Rectal smooth muscle tissue (tissue), 1 donor: ENCODE measurements around the gene BCAR3.
"Not testable (repeated sequence)": the region's sequence is repeated elsewhere in the genome, so short reads cannot be mapped to it uniquely, and the experiment has no call there.

ENCODE experiments used
- H3K27ac ChIP-seq: one replicate; pipeline ENCODE4 v1.7.0; 2013; ENCODE audit warnings: low read depth, low read length, inconsistent platforms
- H3K27me3 ChIP-seq: one replicate; pipeline ENCODE4 v1.7.0; 2013; ENCODE audit warnings: low read length; ENCODE audit not compliant: control insufficient read depth, insufficient read depth
- H3K36me3 ChIP-seq: one replicate; pipeline ENCODE4 v1.7.0; 2013; ENCODE audit warnings: low read length; ENCODE audit not compliant: control insufficient read depth, insufficient read depth
- H3K4me1 ChIP-seq: one replicate; pipeline ENCODE4 v1.7.0; 2013; ENCODE audit warnings: low read length; ENCODE audit not compliant: control insufficient read depth, insufficient read depth
- H3K4me3 ChIP-seq: one replicate; pipeline ENCODE4 v1.7.0; 2013; ENCODE audit warnings: low read length
- H3K9ac ChIP-seq: one replicate; pipeline ENCODE4 v1.7.0; 2013; ENCODE audit warnings: low read length

BCAR3 gene

DNA sequence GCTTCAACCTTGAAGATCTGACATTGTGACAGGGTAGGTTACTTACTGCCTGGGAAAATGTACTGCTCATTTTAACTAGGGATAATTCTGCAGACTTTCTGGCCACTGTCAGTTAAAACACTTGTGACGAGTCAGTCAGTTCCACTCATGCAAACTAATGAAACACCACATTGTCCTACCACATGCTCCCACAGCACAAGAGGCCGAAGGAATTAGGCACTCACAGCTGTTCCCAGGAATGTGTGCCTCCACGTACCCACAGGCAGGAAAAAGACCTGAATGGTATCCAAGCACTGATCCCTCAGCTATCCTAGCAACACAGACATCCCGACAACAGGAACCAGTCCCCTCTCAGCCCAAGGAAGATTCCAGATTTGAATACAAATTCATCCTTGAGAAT, 12.3 kb downstream of the BCAR3 start:
- Histone ChIP-seq H3K27me3 (no peaks in the 10 kb centered on the region), H3K4me1 (peaks cover 42% of the 10 kb centered on the region)

DNA sequence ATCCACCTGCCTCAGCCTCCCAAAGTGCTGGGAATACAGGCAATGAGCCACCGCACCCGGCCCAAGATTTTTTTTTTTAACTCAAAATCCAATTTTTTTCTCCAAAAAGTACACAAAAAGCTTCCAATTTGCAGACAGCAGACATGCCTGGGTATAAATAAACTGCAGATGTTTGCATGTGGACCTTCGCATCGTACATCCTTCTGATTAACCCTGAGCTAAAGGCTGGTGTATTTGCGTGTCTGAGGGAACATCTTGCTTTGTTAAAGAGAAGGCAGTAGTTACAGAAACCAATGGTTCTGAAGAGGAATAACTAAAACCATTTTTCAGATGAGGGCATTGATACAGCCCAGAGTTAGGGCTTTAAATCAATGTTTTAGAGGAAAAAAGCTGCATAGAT, 12.7 kb downstream of the BCAR3 start:
- Histone ChIP-seq H3K4me1 (peaks cover 43% of the 10 kb centered on the region), H3K4me3 (no peak overlapping the region), H3K27ac (no peak overlapping the region), H3K9ac (no peak overlapping the region), H3K27me3 (no peaks in the 10 kb centered on the region), H3K36me3 (no peaks in the 10 kb centered on the region)

More for the DNA sequence above, 12.3 kb downstream of the BCAR3 start:
- no peaks in the 10 kb centered on the region for H3K36me3 ChIP-seq
- H3K9ac ChIP-seq: no peak overlapping the region
- H3K4me3 ChIP-seq: no peak overlapping the region
- H3K27ac ChIP-seq: no peak overlapping the region

DNA sequence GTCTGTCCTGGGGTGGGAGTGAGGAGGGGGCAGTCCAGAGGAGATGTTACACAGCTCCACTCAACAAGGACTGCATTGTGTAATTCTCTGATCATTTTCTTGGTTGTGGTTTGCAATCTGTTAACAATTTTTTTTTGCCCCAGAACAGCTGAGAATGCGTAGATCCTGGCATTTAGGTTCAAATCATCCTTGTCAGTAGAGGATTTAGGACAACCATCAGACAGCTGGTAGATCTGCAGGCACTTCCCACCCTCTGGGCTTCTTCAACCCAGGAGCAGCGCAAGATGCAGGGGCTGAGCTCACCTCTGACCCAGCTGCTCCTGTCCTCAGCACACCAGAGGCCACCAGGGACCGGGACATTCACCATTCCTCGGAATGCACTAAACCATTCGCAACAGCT, 13.5 kb downstream of the BCAR3 start:
- H3K36me3 ChIP-seq: no peaks in the 10 kb centered on the region
- no peak overlapping the region for H3K9ac ChIP-seq
- H3K4me3 ChIP-seq: no peak overlapping the region
- no peak overlapping the region for H3K27ac ChIP-seq
- H3K27me3 ChIP-seq: no peaks in the 10 kb centered on the region
- peaks cover 41% of the 10 kb centered on the region for H3K4me1 ChIP-seq

DNA sequence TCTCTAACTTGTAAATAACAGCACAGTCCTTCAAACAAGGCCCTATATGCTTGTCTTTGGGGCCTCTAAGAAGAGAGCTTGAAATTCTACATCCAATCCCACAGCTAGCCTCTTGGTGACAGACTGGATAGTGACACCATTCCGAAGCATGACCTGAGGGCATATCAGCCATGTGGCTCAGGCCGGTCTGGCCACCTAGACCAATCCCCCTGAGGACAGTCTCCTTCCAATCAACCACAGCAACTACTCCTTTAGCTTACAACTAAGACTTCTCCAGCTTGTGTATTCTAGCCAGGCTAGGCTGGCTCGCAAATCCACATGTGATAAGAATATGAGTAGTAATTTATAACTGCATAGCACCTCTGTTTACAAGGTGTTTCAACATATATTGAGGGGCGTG, 14.0 kb downstream of the BCAR3 start:
- H3K27ac ChIP-seq: peak overlapping the region; percentile 66
- H3K27me3 ChIP-seq: no peaks in the 10 kb centered on the region
- no peak overlapping the region for H3K9ac ChIP-seq
- no peaks in the 10 kb centered on the region for H3K36me3 ChIP-seq
- H3K4me1 ChIP-seq: peaks cover 36% of the 10 kb centered on the region
- H3K4me3 ChIP-seq: no peak overlapping the region

DNA sequence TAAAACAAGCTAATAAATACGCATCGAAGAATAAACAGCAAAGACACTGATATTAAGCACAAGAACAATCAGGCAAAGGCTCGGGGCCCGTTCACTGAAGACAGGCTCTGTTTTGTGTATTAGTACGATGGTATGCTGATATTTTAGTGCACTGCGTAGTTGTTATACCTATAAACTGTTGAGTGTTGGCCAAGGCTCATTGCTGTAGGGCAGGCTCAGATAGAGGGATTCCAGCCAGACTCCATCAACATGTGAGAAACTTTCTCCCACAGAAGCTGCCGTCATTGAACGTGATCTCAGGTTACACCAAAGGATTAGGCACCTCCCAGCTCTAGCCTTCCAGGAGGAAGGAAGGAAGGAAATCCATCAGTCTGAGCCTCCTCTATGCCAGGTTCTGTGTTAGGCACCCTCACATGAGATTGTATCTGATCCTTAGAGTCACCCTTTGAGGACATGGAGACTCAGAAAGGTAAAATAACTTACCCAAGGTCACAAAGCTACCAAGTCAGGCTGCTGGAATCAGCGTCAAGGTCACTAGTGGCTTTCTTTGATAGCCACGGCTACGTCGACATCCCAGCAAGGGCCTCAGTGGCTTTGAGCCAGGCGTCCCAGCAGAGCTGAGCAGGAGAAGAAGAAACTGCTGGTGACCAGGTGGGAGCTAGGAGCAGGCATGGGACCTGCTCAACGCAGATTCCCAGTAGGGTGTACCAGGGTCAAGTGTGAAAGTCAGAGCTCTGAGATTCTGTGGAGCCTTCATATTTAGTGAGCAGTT, 14.8 kb downstream of the BCAR3 start:
- no peak overlapping the region for H3K4me3 ChIP-seq
- peak overlapping the region; percentile 66 for H3K27ac ChIP-seq
- no peak overlapping the region for H3K9ac ChIP-seq
- no peaks in the 10 kb centered on the region for H3K27me3 ChIP-seq
- H3K36me3 ChIP-seq: no peaks in the 10 kb centered on the region
- H3K4me1 ChIP-seq: peaks cover 35% of the 10 kb centered on the region

DNA sequence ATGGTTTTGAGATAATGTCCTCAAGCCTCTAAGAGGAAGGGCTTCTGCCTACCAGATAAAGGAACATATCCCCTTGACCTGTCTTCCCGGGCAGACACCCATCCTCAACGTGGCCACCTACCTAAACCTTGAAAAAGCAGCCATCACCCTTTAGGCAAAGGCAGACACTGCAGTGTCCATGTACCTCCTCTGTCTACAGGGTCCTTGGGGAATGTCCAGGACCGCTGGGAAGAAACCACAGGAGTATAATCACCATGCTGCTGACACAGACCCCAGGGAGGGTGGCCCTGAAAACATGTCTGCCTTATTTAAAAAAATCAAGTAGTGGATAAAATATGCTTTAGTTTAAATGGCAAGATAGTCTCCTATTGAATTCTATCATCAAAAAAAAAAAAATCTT, 16.6 kb downstream of the BCAR3 start:
- H3K4me3 ChIP-seq: no peak overlapping the region
- no peaks in the 10 kb centered on the region for H3K27me3 ChIP-seq
- peaks cover 34% of the 10 kb centered on the region for H3K4me1 ChIP-seq
- no peak overlapping the region for H3K9ac ChIP-seq
- H3K27ac ChIP-seq: no peak overlapping the region
- H3K36me3 ChIP-seq: no peaks in the 10 kb centered on the region

DNA sequence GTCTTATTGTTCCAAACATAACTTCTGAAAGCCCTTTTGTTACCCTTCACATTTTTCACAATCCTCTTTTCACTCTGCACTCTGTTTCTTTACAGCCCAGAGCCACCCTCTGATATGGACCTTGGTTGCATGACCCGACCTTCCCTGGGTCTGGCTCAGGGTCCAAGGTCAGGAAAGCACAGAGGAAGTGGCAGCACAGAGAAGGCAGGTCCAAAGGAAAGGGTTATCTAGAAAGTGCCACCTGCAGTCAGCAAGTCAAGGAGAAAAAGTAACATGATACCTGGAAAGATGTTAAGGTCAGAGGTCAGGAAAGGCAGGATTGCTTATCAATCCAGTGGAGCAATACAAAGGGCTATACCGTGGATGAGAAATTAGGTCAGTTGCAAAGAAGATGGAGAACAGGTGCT, 18.4 kb downstream of the BCAR3 start:
- Histone ChIP-seq H3K4me3 (no peak overlapping the region), H3K4me1 (peaks cover 34% of the 10 kb centered on the region), H3K27me3 (no peaks in the 10 kb centered on the region), H3K27ac (no peak overlapping the region), H3K9ac (no peak overlapping the region), H3K36me3 (no peaks in the 10 kb centered on the region)

DNA sequence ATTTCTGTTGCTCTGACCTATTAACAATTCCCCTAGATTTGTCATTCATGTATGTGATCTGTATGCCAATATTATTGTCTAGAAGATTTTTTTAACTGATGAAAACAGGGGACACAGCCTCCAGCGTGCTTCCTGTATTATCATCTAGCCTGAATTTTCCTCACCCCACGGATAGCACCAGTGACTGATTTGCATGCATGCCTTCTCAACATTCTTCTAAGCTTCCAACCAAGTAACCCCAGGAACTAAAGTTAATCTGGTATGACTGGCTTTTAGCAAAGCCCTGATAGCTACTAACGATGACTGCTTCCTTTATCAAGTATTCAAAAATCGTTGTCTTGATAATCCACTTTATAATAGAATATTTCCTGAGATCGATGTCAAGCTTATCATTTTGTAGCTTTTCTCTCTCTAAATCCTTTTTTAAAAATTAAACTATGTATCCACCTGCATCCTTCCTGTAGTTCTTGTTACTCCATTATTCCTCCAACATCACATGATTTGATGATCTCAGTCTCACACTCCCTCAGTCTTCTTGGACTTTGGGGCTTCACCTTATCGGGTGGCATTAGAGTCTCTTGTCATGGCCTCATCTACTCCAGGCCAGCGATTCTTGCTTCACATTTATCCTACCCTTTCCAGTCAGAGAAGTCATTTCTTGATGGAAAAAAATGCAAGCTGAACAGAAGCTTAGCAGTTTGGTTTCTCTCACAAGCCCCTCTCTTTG, 19.0 kb downstream of the BCAR3 start:
- H3K9ac ChIP-seq: no peak overlapping the region
- H3K4me1 ChIP-seq: peaks cover 29% of the 10 kb centered on the region
- H3K27ac ChIP-seq: peak overlapping the region; percentile 27

DNA sequence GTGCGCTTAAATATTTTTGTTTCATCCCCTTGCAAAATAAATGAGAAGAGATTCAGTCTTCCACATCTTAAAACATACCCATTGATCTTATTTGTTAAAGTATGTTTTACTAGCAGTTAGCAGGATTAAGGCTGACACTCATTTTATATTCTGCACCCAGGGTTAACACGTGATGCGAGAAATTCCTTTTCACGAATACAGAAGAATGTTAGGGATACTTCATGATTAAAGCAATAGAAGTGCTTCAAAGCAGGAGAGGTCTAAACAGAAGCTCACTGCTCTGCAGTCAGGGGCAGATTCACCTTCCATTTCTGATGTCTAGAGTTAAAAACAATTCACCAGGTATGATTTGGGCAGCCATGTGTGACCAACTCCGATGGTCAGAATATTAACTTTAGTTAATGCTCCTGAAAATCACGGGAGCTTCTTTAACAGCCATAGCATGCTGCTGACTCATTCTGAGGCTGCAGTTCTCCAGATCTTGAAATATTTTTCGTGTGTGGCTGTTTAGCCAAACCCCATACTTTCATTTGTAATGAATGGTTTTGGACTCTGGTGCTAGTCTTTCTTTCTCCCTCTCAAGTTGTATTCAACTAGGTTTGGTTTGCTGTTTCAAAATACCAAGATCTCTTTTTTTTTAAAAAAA, 19.7 kb downstream of the BCAR3 start:
- Histone ChIP-seq H3K9ac (no peak overlapping the region), H3K4me1 (peaks cover 22% of the 10 kb centered on the region), H3K36me3 (no peaks in the 10 kb centered on the region), H3K27me3 (no peaks in the 10 kb centered on the region), H3K4me3 (no peak overlapping the region), H3K27ac (peak overlapping the region; percentile 27)

More for the DNA sequence above, 19.0 kb downstream of the BCAR3 start:
- Histone ChIP-seq H3K27me3 (no peaks in the 10 kb centered on the region), H3K36me3 (no peaks in the 10 kb centered on the region), H3K4me3 (no peak overlapping the region)

DNA sequence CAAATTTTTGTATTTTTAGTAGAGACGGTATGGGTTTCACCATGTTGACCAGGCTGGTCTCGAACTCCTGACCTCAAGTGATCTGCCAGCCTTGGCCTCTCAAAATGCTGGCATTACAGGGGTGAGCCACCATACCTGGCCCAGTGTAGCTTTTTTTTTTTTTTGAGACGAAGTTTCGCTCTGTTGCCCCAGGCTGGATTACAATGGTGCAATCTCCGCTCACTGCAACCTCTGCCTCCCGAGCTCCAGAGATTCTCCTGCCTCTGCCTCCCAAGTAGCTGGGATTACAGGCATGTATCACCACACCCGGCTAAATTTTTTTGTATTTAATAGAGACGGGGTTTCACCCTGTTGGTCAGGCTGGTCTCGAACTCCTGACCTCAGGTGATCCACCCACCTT, 20.3 kb downstream of the BCAR3 start:
- H3K36me3 ChIP-seq, H3K4me3 ChIP-seq, H3K27me3 ChIP-seq, H3K9ac ChIP-seq: not testable (repeated sequence)
- peak overlapping the region; percentile 8 for H3K27ac ChIP-seq
- peaks cover 20% of the 10 kb centered on the region for H3K4me1 ChIP-seq

DNA sequence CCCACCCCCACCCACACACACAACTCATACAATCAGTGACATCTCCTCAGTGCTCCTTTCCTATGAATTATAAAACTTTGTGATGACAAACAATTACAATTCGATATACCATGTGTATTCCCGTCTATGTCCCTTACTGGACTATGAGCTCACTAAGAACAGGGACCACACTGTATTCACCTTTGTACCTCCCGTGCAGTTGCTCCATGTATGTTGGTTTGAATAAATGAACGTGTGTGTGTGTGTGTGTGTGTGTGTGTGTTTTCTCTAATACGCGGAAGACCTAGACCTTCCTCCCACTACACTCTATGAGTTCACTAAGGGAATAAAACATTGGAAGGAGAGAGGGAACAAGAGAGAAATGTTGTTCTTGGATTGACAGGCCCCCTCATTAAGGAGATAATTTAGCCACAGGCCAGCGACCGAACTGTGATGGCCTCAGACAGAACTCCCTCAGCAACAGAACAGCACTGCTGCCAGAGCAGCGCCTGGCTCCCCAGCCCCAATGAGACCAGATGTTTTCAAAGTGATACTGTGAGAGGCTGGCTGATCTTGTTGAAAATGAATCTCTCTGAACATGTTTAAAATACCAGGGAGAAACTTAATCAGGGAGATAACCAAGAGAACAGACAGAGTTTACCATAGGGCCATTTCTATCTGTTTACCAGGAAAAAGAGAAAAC, 21.7 kb downstream of the BCAR3 start:
- Histone ChIP-seq H3K4me3 (no peak overlapping the region), H3K9ac (no peak overlapping the region), H3K36me3 (no peaks in the 10 kb centered on the region), H3K4me1 (peaks cover 14% of the 10 kb centered on the region), H3K27me3 (no peaks in the 10 kb centered on the region), H3K27ac (no peak overlapping the region)

DNA sequence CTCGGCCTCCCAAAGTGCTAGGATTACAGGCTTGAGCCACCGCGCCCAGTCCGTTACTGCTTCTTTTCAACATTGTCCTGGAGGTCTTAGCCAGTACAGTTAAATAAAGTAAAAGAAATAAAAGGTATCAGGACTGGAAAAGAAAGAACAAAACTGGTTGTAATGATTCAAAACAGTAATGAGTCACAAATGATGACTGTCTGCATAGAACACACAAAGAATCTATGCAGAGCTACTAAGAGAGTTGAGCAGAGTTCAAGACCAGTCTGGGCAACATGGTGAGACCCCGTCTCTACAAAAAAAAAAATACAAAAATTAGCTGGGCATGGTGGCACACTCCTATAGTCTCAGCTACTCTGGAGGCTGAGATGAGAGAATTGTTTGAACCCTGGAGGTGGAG, 23.4 kb downstream of the BCAR3 start:
- no peak overlapping the region for H3K4me3 ChIP-seq
- H3K4me1 ChIP-seq: peaks cover 7% of the 10 kb centered on the region
- no peak overlapping the region for H3K27ac ChIP-seq
- no peaks in the 10 kb centered on the region for H3K36me3 ChIP-seq
- no peaks in the 10 kb centered on the region for H3K27me3 ChIP-seq
- no peak overlapping the region for H3K9ac ChIP-seq
